ENCODE measurements around the gene NPAS3. TPM values are rescaled to one million over a fixed set of nuclear protein-coding genes. Genes with fewer than 3 reads are reported as not detected.

NPAS3 gene
- total RNA-seq, 1 donor from 2014 or later = not detected

DNA sequence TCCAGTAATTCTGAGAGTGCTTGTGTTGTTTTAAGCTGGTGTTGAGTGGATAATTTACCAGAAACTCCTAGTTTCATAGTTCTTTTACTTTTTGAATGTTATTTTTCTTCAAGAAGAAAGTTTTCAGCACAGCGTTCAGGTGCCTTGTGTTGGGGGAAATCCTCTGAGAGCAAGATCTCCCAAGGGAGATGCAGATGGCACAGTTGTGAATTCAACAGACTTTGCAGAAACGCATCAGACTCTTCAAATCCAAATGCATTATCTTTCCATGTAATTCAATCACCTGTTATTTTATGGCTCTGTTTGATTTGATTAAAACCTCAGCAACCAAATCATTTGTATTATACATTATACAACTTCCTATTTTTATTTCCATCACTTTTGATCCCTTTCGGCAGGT is 572.3 kb downstream of the NPAS3 start:
- Histone ChIP-seq H4K20me1 (ENCODE audit: low read depth) (no peaks in the 10 kb centered on the region), H3K9me3 (ENCODE audit: low read depth) (no peaks in the 10 kb centered on the region), H3K4me3 (no peak overlapping the region), H3K27ac (no peak overlapping the region), H3K27me3 (no peaks in the 10 kb centered on the region), H3K4me2 (no peak overlapping the region), H3K9ac (no peak overlapping the region), H3K36me3 (no peaks in the 10 kb centered on the region), H3K4me1 (peaks cover 7% of the 10 kb centered on the region), H2AFZ (replicated peaks) (no peak overlapping the region), H3K79me2 (ENCODE audit: low read depth) (no peaks in the 10 kb centered on the region), H3F3A (ENCODE audit: low read depth) (no peaks in the 10 kb centered on the region)
- Mint-ChIP-seq H3K4me1 (peaks cover 35% of the 10 kb centered on the region), H3K36me3 (no peaks in the 10 kb centered on the region), H3K4me3 (no peak overlapping the region), H3K9me3 (no peaks in the 10 kb centered on the region), H3K27me3 (ENCODE audit: insufficient read depth, low read depth) (no peaks in the 10 kb centered on the region), H3K27ac (no peak overlapping the region)
- no peak for DNase-seq (ENCODE audit: low spot score)
- no peak for TF ChIP-seq EZH2 (IDR thresholded peaks at IDR 0.05)
- no peak for TF ChIP-seq EZH2phosphoT487 (IDR thresholded peaks at IDR 0.05)
- TF ChIP-seq, protein P1, sequence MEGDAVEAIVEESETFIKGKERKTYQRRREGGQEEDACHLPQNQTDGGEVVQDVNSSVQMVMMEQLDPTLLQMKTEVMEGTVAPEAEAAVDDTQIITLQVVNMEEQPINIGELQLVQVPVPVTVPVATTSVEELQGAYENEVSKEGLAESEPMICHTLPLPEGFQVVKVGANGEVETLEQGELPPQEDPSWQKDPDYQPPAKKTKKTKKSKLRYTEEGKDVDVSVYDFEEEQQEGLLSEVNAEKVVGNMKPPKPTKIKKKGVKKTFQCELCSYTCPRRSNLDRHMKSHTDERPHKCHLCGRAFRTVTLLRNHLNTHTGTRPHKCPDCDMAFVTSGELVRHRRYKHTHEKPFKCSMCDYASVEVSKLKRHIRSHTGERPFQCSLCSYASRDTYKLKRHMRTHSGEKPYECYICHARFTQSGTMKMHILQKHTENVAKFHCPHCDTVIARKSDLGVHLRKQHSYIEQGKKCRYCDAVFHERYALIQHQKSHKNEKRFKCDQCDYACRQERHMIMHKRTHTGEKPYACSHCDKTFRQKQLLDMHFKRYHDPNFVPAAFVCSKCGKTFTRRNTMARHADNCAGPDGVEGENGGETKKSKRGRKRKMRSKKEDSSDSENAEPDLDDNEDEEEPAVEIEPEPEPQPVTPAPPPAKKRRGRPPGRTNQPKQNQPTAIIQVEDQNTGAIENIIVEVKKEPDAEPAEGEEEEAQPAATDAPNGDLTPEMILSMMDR (IDR thresholded peaks at IDR 0.05) = no peak

DNA sequence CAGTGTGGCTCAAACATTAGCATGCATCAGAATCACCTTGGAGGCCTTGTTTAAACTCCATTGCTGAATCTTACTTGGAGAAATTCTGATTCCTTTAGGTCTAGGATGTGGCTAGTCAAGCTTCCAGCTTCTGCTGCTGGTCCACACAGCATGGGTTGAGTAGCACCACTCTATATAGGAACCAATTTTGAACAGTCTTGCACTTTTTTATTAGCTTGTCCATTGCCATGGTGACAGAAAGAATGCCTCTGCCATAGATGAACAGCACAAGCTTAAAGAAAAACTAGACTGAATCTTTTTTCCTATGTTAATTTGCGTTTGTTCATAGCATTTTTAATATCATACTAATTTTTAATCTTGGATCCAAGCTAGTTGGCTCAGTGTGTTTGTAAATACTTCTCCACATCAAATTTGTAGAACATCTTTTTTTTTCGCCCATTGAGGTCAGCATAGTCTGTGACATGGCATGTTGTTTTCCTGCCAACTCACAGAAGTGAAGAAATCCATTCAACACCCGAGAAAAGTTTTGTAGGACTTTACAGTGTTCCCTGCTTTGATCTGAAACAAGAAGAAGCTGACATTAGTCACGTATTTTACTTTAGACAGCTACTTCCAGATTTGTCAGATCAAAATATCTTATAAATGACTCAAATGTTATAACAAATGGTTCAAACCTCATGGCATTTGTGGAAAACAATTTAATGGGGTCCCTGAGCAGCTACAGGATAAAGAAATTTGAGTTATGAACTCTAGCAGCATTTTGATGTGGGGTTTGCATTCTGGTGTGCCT is 573.4 kb downstream of the NPAS3 start:
- Histone ChIP-seq H3K27me3 (no peaks in the 10 kb centered on the region), H3K27ac (no peak overlapping the region), H2AFZ (replicated peaks) (no peak overlapping the region), H3F3A (ENCODE audit: low read depth) (no peaks in the 10 kb centered on the region), H3K36me3 (no peaks in the 10 kb centered on the region), H3K9me3 (ENCODE audit: low read depth) (no peaks in the 10 kb centered on the region), H3K9ac (no peak overlapping the region), H4K20me1 (ENCODE audit: low read depth) (no peaks in the 10 kb centered on the region), H3K79me2 (ENCODE audit: low read depth) (no peaks in the 10 kb centered on the region), H3K4me2 (no peak overlapping the region), H3K4me1 (peaks cover 7% of the 10 kb centered on the region), H3K4me3 (no peak overlapping the region)
- no peak overlapping the region for H3K27ac Mint-ChIP-seq
- H3K4me1 Mint-ChIP-seq = peaks cover 35% of the 10 kb centered on the region
- no peaks in the 10 kb centered on the region for H3K36me3 Mint-ChIP-seq
- no peaks in the 10 kb centered on the region for H3K27me3 Mint-ChIP-seq (ENCODE audit: insufficient read depth, low read depth)
- H3K9me3 Mint-ChIP-seq = no peaks in the 10 kb centered on the region
- DNase-seq (ENCODE audit: low spot score) = no peak
- TF ChIP-seq EZH2 (IDR thresholded peaks at IDR 0.05) (no peak), EZH2phosphoT487 (IDR thresholded peaks at IDR 0.05) (no peak)
- TF ChIP-seq, protein P1 (IDR thresholded peaks at IDR 0.05) = no peak
- H3K4me3 Mint-ChIP-seq = no peak overlapping the region

DNA sequence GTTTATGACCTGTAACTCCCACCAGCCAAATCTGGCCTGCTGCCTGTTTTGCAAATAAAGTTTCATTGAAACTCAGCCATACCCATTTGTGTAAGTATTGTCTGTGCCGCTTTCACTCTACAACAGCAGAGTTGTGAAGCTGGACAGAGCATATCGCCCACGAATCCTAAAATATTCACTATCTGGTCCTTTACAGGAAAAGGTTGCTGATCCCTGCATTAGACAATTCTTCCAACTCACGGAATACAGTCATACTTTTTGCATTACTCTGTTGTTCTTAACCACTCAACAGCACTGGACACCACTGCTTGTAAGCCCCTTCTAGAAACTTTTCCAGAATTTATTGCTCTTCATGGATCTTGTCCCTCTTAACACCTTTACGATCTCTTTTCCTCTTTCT is 576.8 kb downstream of the NPAS3 start:
- Histone ChIP-seq H3K36me3 (no peaks in the 10 kb centered on the region), H3K9me3 (ENCODE audit: low read depth) (no peaks in the 10 kb centered on the region), H3K27ac (no peak overlapping the region), H3K79me2 (ENCODE audit: low read depth) (no peaks in the 10 kb centered on the region), H3K27me3 (no peaks in the 10 kb centered on the region), H3K4me1 (no peaks in the 10 kb centered on the region), H3K4me2 (no peak overlapping the region), H3K9ac (no peak overlapping the region), H4K20me1 (ENCODE audit: low read depth) (no peaks in the 10 kb centered on the region), H2AFZ (replicated peaks) (no peak overlapping the region), H3F3A (ENCODE audit: low read depth) (no peaks in the 10 kb centered on the region), H3K4me3 (no peak overlapping the region)
- TF ChIP-seq EZH2 (IDR thresholded peaks at IDR 0.05) = no peak
- TF ChIP-seq, protein P1 (IDR thresholded peaks at IDR 0.05) = no peak
- Mint-ChIP-seq H3K36me3 (no peaks in the 10 kb centered on the region), H3K27me3 (ENCODE audit: insufficient read depth, low read depth) (no peaks in the 10 kb centered on the region), H3K9me3 (no peaks in the 10 kb centered on the region), H3K27ac (no peak overlapping the region), H3K4me3 (no peak overlapping the region), H3K4me1 (peaks cover 24% of the 10 kb centered on the region)
- no peak for DNase-seq (ENCODE audit: low spot score)
